SIG-M5 treated with dmso at 0.1 percent for 504 hours (cell line): ENCODE results near the gene GTF3C5.
A peak's percentile ranks its signal among the peaks of the same experiment; 100 is the strongest.
"Not testable (repeated sequence)": the region's sequence is repeated elsewhere in the genome, so short reads cannot be mapped to it uniquely, and the experiment has no call there.

Experiments
- DNase-seq: peaks from one replicate; lab custom pipeline; 2025; ENCODE audit not compliant: unreplicated experiment; lab: John Stamatoyannopoulos, UW

The GTF3C5 gene, protein sequence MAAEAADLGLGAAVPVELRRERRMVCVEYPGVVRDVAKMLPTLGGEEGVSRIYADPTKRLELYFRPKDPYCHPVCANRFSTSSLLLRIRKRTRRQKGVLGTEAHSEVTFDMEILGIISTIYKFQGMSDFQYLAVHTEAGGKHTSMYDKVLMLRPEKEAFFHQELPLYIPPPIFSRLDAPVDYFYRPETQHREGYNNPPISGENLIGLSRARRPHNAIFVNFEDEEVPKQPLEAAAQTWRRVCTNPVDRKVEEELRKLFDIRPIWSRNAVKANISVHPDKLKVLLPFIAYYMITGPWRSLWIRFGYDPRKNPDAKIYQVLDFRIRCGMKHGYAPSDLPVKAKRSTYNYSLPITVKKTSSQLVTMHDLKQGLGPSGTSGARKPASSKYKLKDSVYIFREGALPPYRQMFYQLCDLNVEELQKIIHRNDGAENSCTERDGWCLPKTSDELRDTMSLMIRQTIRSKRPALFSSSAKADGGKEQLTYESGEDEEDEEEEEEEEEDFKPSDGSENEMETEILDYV

DNA sequence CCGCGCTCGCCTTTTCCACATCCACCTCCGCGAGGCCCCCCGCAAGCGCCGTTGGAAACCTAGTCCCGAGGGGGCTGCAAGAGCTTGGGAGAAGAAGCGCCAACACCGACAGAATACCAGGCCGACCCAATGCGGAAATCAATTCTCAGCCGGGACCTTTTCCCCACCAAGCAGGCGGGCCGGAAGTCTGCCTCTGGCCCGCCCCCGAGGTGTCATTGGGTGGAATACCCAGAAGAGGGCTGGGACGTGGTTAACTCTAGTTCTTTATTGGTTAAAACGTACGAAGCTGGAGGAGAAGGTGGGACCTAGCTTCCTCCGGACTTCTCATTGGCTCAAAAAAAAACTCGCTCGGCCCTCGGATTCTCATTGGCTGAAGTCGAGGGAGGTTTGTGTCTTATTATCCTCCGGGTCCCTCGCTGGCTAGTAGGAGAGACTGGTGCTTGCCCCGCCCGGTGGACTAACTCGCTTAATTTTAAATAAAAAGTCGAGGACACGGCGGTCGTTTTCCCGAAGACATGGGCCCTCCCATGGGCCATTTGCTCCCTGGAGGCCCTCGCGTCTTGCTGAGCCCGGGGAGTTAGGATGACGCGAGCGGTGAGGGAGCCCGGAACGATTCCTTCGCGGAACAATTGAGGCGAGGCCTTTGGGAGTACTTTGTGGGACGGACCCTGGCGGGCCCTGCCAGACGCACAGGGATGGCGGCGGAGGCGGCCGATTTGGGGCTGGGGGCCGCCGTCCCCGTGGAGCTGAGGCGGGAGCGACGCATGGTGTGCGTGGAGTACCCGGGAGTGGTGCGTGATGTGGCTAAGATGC is at the start of gene GTF3C5:
Gene GTF3C5, plus strand, starts transcription at position 681 of the 813 bp plus-strand sequence. Its CDS starts 15 bp downstream, at position 696.
- DNase-seq: peak; percentile 100

DNA sequence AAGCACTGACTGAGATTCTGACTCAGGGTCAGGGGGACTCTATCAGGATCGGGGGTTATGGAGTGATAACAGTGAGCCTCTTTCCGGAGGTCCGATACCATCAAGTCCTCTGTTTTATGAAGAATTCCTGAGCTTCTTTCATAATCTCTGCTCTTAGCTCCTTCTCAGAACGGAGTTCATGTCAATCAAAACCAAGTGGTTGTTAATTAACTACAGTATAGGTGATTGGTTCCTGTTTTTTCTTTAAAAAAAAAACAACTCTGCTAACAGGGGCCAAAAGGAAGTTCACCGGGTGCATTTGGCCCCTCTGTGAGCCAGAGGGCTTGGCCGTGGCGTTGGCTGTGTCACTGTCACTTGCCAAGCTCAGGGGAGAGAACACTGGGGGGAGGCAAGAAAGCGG is 48.3 kb upstream of the GTF3C5 start:
- DNase-seq: no peak

DNA sequence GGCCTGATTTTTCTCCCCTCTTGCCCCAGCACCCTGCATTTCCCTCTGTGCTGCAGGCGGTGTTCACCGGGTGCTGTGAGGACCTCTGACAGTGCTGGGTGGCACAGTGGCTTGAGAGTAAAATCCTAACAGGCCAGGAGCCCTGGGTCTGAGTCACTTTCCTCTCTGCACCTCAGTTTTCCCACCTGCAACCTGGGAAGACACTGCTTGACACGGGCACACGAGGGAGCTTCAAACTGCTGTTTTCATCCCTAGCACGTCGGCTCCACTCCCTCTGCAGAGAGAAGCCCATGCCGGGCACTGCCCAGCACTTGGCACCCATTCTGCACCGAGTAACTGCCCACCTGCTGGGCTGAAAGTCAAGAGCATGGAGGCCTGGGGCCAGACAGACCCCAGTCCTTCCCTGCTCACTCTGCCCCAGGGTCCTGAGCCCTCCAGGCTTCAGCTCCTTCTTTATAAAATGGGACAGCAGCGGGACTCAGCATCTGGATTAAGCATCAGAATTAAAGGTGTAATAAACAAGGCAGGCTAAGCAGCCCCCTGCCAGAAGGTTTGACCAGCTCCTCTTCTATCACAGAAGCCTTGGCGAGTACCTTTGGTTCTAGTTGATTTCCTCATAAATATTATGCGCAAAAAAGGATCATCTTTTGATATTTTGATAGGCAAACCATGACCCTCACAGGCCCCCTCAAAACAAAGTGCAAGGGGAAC is 47.2 kb upstream of the GTF3C5 start:
- DNase-seq: no peak

DNA sequence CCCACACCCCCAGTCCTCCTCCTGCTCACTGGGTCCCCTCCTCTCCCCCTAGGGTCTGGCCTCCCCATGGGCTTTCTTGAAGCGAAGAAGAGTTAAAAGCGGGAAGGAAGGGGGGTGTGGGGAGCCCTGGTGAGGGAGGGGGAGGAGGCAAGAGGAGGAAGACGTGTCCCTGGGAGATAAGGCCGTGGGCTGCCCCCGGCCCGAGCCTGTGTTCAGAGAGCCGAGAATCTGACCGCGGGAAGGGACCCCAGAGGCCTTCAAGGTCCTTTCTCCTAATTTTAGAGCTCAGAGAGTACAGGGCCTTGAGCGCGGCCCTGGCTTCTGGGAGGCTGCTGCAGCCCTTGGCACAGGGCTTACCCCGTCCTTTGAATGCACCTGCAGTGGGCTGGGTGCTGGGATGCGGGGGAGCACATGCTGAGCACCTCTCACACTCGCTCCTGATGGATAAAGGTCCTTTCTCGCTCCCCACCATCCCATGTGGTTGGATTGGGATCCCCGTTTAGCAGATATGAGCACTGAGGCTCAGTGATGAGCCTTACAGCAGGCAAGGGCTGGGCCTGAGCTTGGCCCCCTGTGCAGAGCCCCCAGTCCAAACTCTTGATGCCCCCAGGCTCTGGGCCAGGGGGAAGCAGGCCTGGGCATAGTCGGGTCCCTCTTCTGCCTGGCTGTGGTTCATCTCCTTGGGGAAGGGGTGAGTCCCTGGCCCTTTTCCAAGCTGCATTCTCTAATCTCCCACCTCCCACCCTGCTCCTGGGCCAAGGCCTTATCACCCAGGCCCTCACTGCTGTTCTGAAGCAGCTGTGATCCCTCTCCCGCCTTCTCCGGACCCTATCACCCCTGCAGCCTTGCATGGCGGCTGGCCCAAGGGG is 46.4 kb upstream of the GTF3C5 start:
- no peak for DNase-seq

DNA sequence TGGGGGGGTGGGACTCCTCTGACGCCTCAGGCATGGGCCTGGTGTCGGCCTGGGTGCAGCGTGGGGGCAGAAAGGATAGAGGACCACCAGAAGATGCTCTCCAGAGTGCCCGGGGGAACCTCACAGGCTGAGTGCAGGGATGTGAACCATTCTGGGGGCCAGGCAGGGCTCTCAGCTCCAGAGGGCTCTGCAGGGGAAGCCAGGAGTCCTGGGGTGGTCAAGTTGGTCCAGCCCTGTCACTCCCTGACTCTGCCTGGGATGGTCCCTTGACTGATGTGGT is 45.8 kb upstream of the GTF3C5 start:
- DNase-seq: no peak

DNA sequence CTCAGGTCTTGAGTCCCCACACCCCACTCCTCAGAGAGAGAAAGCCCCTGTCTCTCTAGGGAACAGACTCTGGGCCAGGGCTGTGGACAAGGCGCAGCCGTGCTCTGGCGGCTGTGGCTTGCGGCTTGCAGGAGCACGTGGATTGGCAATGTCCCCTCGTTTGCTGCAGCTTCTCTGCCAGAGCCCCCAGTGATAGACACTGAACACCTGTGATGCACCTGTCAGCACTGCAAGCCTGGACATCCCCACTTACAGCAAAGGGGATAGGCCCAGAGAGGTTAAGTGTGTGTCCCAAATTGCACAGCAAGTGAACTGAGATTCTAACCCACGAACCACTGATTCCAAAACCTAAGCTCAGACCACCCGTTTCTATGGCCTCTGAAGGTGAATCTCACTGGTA is 45.3 kb upstream of the GTF3C5 start:
- no peak for DNase-seq

DNA sequence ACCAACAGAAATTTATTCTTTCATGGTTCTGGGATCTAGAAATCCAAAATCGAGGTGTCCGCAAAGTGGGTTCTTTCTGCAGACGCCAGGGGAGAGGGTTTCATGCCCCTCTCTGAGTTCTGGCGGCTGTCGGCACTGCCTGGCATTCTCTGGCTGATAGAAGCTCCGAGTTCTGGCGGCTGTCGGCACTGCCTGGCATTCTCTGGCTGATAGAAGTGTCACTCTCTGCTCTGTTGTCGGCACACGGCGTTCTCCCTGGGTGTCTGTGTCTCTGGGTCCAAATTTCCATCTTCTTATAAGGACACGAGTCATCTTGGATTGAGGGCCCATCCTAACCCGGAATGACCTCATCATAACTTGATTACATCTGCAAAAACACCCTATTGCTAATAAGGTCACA is 44.7 kb upstream of the GTF3C5 start:
- no peak for DNase-seq

DNA sequence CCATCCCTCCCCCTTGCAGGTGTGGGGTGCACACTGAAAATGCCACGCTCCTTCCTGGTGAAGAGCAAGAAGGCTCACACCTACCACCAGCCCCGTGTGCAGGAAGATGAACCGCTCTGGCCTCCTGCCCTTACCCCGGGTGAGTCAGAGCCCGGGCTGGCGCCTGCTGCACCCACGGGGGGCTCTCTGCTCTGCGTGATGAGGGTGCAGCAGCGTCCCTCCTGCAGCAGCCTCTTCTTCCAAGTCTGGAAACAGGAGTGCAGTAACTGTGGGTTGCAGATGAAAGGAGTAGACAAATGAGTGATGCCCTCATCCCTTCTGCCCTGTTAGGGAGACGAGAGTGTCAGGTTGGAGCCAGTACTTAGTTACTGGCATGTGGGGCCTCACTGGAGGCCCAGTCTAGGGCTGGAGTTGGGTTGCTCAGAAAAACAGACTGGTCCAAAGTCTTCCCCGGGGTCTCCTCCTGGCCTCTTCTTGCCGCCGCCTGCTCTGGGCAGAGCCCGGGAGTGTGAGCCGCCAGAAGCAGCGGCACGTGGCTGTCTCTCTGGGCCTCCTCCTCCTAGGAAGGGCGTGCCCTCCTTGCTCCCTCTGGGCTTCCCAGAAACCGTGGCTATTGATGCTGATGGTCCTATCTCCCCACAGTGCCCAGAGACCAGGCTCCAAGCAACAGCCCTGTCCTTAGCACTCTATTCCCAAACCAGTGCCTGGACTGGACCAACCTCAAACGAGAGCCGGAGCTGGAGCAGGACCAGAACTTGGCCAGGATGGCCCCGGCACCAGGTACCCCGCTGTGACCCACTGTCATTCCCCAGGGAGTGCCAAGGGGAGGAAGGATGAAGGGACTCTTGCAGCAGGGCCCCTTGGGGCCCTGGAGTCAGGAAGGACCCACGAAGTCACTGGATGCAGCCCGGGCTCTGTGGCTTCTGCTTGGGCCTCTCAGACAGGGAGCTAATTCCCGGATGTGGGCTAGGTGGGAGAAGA is 43.9 kb upstream of the GTF3C5 start:
- no peak for DNase-seq

DNA sequence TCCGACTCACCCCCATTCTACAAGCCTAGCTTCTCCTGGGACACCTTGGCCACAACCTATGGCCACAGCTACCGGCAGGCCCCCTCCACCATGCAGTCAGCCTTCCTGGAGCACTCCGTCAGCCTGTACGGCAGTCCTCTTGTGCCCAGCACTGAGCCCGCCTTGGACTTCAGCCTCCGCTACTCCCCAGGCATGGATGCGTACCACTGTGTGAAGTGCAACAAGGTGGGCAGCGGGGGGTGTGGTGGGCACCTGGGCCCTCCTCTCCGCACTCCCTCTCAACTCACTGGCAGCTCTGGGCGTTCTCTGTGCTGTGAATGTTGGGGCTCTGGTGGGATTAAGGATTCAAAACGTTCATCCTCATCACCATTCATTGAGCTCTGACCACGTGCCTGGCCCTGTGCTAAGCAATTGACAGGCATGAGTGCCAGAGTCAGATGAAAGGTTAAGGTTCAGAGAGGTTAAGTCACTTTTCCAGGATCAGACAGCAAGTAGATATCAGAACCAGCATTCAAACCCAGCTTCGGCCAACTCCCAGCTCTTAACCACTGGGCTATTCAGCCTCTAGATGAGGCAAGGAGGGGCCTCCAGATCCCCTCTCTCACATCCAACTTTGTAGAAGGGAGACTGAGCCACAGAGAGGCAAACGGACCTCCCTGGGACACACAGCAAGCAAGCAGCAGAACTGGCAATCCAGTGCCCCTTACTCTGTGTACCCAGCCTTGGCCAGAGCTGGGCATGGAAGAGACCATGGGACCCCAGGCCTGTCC is 42.4 kb upstream of the GTF3C5 start:
- DNase-seq: no peak

DNA sequence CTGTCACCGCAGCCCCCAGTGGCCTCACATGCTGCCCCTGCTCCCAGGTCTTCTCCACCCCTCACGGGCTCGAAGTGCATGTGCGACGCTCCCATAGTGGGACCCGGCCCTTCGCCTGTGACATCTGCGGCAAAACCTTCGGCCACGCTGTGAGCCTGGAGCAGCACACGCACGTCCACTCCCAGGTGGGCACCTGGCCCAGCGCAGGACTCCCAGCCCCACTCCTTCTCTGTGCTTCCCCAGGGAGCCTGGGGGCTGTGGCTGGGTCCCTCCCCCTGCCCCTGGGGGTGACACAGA is 41.8 kb upstream of the GTF3C5 start:
- DNase-seq: no peak

DNA sequence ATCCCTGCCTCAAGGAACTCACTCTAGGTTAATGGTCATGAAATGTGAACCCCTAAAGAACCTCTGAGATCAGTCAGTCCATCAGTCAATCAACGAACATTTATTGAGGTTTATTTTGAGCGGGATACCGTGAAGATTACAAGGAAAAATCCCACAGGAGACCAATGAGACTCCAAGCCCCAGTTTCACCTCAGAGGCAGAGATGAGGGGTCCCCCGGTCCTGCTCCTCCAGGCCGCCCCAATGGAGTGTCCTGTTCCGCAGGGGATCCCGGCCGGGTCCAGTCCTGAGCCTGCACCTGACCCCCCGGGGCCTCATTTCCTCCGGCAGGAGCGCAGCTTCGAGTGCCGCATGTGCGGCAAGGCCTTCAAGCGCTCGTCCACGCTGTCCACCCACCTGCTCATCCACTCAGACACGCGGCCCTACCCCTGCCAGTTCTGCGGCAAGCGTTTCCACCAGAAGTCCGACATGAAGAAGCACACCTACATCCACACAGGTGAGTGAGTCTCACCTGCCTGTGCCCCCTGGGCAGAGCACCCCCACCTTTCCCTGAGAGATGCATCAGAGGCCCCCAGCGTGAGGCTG is 41.3 kb upstream of the GTF3C5 start:
- no peak for DNase-seq

DNA sequence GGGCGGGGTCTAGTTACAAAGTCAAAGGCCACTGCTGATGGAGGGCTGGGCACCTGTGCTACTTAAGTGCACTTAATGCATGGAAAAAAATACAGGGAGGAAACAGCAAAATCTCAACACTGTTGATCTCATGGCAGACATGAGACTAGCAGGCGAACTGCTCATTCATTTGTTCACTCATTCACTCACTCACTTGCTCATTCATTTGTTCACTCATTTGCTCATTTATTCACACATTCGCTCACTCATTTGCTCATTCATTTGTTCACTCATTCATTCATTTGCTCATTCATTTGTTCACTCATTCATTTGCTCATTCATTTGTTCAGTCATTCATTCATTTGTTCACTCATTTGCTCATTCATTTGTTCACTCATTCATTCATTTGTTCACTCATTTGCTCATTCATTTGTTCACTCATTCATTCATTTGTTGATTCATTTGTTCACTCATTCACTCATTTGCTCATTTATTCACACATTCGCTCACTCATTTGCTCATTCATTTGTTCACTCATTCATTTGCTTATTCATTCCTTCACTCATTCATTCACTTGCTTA is 40.7 kb upstream of the GTF3C5 start:
- not testable (repeated sequence) for DNase-seq

DNA sequence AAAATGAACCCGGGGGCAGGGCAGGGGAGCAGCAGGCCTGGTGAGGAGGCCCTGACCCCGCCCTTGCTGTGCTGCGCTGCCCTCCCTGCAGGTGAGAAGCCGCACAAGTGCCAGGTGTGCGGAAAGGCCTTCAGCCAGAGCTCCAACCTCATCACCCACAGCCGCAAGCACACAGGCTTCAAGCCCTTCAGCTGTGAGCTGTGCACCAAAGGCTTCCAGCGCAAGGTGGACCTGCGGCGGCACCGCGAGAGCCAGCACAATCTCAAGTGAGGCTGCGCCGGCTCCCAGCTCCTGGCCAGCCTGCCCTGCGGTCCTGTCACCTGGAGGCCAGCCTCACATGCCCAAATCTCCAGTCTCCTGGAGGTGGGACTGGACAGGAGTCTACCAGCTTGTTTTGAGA is 40.0 kb upstream of the GTF3C5 start:
- no peak for DNase-seq

DNA sequence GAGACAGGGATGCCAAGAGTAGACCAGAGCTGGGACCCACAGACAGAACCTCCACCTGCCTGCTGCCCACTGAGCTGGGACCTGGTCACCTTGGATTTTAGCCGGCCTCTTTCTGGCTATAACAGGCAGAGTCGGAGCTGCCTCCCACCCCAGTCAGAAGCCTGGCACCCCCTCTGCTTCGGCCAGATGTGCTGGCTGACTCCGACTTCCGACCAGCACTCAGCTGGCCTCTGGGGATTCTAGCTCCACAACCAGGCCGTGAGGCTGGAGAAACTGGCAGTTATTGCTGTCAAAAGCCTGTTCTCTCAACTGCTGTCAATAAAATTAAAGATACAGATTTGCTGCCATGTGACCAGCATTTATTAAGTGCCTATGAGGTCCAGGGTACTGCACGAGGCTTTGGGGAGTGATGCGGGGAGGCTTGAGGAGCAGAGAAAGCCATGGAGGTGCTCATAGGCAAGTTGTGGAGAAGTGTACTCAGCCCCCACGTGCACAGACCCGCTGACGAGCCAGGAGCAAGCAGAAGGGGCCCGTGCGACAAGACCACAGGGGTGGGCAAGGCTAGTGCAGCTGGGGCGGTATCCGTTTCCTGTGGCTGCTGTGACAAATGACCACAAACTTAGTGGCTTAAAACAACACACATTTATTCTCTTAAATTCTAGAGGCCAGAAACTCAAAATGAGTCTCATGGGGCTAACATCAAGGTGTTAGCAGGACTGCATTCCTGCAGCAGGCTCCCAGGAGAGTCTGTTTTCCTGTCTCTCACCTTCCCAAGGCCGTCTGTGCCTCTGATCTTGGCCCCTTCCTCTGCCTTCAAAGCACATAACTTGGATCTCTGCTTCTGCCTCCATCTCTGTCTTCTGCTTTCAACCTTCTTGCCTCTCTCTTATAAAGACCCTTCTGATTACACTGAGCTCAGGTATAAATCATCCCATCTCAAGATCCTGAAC is 39.2 kb upstream of the GTF3C5 start:
- DNase-seq: no peak

DNA sequence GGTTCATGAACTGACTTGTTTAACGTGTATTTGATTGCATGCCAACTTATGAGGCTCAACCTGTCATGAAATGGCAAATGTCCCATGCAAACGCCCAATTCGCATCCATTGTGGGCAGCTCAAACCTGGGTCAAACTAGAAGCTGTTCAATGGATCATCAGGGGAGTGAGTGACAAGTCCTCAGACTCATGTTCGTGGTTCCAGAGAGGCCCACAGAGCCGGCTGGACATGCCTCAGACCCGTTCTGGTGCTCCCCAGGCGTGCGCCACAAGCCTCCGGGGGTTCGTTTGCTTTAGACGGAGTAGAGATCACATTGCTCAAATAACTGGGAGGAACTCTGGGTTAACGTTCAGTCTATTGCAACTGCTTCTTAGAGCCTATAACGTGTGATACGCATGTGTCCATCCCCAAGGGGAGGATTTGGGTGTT is 37.3 kb upstream of the GTF3C5 start:
- no peak for DNase-seq

DNA sequence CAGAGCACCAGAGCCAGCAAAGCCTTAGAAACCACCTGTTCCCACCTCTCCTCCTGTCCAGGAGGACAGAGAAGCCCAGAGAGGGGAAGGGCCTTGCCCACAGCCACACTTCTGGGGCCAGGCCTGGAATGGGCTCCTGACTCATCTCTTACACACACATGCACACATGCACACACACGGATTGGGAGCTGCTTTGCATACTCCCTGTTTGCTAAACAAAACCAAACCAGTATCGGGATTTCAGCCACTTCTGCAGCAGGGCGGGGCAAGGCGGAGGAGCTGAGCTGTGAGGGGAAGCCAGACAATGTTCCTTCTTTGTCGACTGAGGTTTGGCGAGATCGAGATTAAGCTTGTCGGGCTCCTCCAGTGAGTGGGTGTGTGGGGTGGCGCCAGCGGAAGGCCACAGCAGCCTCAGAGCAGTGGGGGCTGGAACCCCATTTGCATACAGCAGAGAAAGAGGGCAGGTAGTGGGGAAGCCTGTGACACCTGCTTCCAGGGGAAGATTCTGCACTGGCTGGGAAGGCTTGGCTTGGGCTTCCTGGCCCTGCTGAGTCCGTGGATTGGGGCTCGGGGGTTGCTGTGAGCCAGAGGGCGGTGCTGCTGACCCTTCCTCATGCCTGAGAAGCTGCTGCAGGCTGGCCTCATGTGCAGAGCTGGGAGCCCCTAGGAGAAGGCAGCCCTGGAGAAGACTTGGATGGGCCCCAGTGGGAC is 36.2 kb upstream of the GTF3C5 start:
- DNase-seq: peak; percentile 13

DNA sequence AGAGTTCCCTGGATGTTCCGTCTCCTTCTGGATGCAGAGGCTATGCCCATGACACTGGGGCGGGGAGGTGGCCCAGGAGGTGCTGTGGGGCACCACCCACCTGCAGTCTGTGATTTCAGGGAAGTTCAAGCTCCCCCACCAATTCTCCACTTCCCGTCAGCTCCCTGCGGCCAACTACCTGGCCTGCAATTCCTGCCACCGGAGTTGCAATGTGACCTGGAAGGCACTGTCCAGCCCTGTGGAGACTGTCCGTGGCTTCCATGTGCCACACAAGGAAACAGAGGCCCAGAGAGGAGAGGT is 35.7 kb upstream of the GTF3C5 start:
- no peak for DNase-seq
